Natural killer cell (primary cell): ENCODE results near the gene THSD4. TPM values are rescaled to one million over a fixed set of nuclear protein-coding genes. Genes with fewer than 3 reads are reported as not detected.

ENCODE experiments used
- ATAC-seq, 3 donors: fragments of 150-1000 bp in 2 of 3; fragments of 200-7000 bp in 1 of 3; cut with Tn5 transposase; 1 replicate in 1 of 3; 2 replicates in 2 of 3; pipeline ENCODE4 v1.10.0; 2021; ENCODE audit warnings: mild to moderate bottlenecking in 2 of 3, moderate library complexity in 2 of 3
- DNase-seq, 2 donors: peaks; one replicate each; pipeline versions ENCODE4 v3.0.0 to v3.0.0-alpha.2; 2013 to 2021; ENCODE audit warnings: mixed read lengths in 1 of 2
- H3K27ac ChIP-seq: one replicate; pipeline ENCODE4 v1.5.1; 2013; ENCODE audit warnings: mild to moderate bottlenecking, low read length
- H3K27me3 ChIP-seq: one replicate; pipeline ENCODE4 v1.6.1; 2013; ENCODE audit warnings: low read length; ENCODE audit not compliant: control insufficient read depth, insufficient read depth
- H3K36me3 ChIP-seq: one replicate; pipeline ENCODE4 v1.6.1; 2013; ENCODE audit warnings: low read length; ENCODE audit not compliant: control insufficient read depth, insufficient read depth
- H3K4me1 ChIP-seq: one replicate; pipeline ENCODE4 v1.6.1; 2013; ENCODE audit warnings: low read length; ENCODE audit not compliant: control insufficient read depth, insufficient read depth
- H3K4me3 ChIP-seq: one replicate; pipeline ENCODE4 v1.5.1; 2013; ENCODE audit warnings: low read length
- H3K9me3 ChIP-seq: one replicate; pipeline ENCODE4 v1.6.1; 2013; ENCODE audit warnings: low read length; ENCODE audit not compliant: control insufficient read depth, insufficient read depth
- H3K27ac Mint-ChIP-seq, 2 donors: one replicate each; pipeline ENCODE4 v1.8.0; 2022; ENCODE audit warnings: mild to moderate bottlenecking in 2 of 2, mixed read lengths in 2 of 2, moderate library complexity in 1 of 2
- H3K27me3 Mint-ChIP-seq, 2 donors: one replicate each; pipeline ENCODE4 v1.8.0; 2022; ENCODE audit warnings: low read depth in 2 of 2, mixed read lengths in 2 of 2
- H3K36me3 Mint-ChIP-seq: one replicate; pipeline ENCODE4 v1.8.0; 2022; ENCODE audit warnings: mixed read lengths
- H3K4me1 Mint-ChIP-seq, 2 donors: one replicate each; pipeline ENCODE4 v1.8.0; 2022; ENCODE audit warnings: mixed read lengths in 2 of 2
- H3K4me3 Mint-ChIP-seq: one replicate; pipeline ENCODE4 v1.8.0; 2022; ENCODE audit warnings: mild to moderate bottlenecking, moderate library complexity, mixed read lengths
- H3K9me3 Mint-ChIP-seq, 2 donors: one replicate each; pipeline ENCODE4 v1.8.0; 2022; ENCODE audit warnings: mixed read lengths in 2 of 2
- CTCF ChIP-seq: fragments of 200-600 bp; IDR thresholded peaks from one replicate; pipeline ENCODE4 v1.8.0; 2022; ENCODE audit warnings: antibody characterized with exemption
- WGBS: methylation state at CpG from one replicate; pipeline ENCODE4 v1.1.7; 2013; ENCODE audit warnings: missing lambda C conversion rate; ENCODE audit not compliant: insufficient coverage; 5-methylcytosine and 5-hydroxymethylcytosine counted together
- intact Hi-C: fragments of 100-400 bp; cut with micrococcal nuclease; formaldehyde crosslinking; loops from one replicate; pipeline ENCODE4 v1.14.2; 2022
- total RNA-seq, 4 donors: library from RNA; stranded (reverse); fragments of 120-200 nt in 1 of 4; gene quantifications; one replicate each; pipeline versions ENCODE4 v1.2.3 to v1.2.4, GENCODE V29; 2013 to 2022

The THSD4 gene
- total RNA-seq, 3 donors from 2014 or later (not counting 1 experiment from before 2014, with no cell fraction given), result not detected

- ATAC-seq (no peak), DNase-seq (no peak)
- Mint-ChIP-seq H3K27ac (no peak overlapping the region), H3K4me1 (peaks cover 5 to 7% of the 10 kb centered on the region in 2 donors), H3K9me3 (no peaks in the 10 kb centered on the region), H3K36me3 (no peaks in the 10 kb centered on the region), H3K27me3 (peaks cover 39 to 63% of the 10 kb centered on the region in 2 donors), H3K4me3 (no peak overlapping the region)
- intact Hi-C loops, result no loop called here
- Histone ChIP-seq H3K9me3 (no peaks in the 10 kb centered on the region), H3K27me3 (peaks cover 5% of the 10 kb centered on the region), H3K4me3 (no peak overlapping the region), H3K36me3 (no peaks in the 10 kb centered on the region), H3K27ac (no peak overlapping the region), H3K4me1 (peaks cover 8% of the 10 kb centered on the region)
- TF ChIP-seq CTCF, result no peak
- 87% methylated on average over 11 of the region's 11 CpGs for WGBS
Observed at GRCh38 chr15:71118881-71119632, 3.8 kb downstream of the THSD4 start.

- H3K4me1 Mint-ChIP-seq, result peaks cover 5 to 7% of the 10 kb centered on the region in 2 donors
Observed at GRCh38 chr15:71120428-71120944, 5.2 kb downstream of the THSD4 start.

GRCh38 chr15:71121442-71121841, 6.2 kb downstream of the THSD4 start:
- WGBS, result 77% methylated on average over 3 of the region's 4 CpGs

More at GRCh38 chr15:71120428-71120944, 5.2 kb downstream of the THSD4 start:
- 83% methylated on average over 8 of the region's 8 CpGs for WGBS
- Histone ChIP-seq H3K27me3 (peaks cover 2% of the 10 kb centered on the region), H3K4me1 (peaks cover 5% of the 10 kb centered on the region), H3K4me3 (no peak overlapping the region), H3K9me3 (no peaks in the 10 kb centered on the region), H3K27ac (no peak overlapping the region), H3K36me3 (no peaks in the 10 kb centered on the region)
- Mint-ChIP-seq H3K9me3 (no peaks in the 10 kb centered on the region), H3K27me3 (peaks cover 35 to 63% of the 10 kb centered on the region in 2 donors), H3K4me3 (no peak overlapping the region), H3K36me3 (no peaks in the 10 kb centered on the region), H3K27ac (no peak overlapping the region)
- no peak for TF ChIP-seq CTCF
- DNase-seq, result no peak
- intact Hi-C loops, result no loop called here
- no peak for ATAC-seq

More at GRCh38 chr15:71121442-71121841, 6.2 kb downstream of the THSD4 start:
- TF ChIP-seq CTCF, result no peak
- peaks cover 2 to 3% of the 10 kb centered on the region in 2 donors for H3K4me1 Mint-ChIP-seq
- intact Hi-C loops, result no loop called here
- H3K27me3 ChIP-seq, result peaks cover 2% of the 10 kb centered on the region
- no peaks in the 10 kb centered on the region for H3K36me3 ChIP-seq
- no peak for ATAC-seq
- DNase-seq, result no peak
- no peaks in the 10 kb centered on the region for H3K9me3 Mint-ChIP-seq
- H3K27ac ChIP-seq, result no peak overlapping the region
- H3K27ac Mint-ChIP-seq, result no peak overlapping the region
- H3K27me3 Mint-ChIP-seq, result peaks cover 31 to 58% of the 10 kb centered on the region in 2 donors
- H3K4me3 Mint-ChIP-seq, result no peak overlapping the region
- H3K9me3 ChIP-seq, result no peaks in the 10 kb centered on the region
- no peaks in the 10 kb centered on the region for H3K36me3 Mint-ChIP-seq
- H3K4me3 ChIP-seq, result no peak overlapping the region
- H3K4me1 ChIP-seq, result no peaks in the 10 kb centered on the region
